Natural killer cell (primary cell): ENCODE measurements around the gene DNAH3. TPM values are rescaled to one million over a fixed set of nuclear protein-coding genes. Genes with fewer than 3 reads are reported as not detected.
"Not testable (repeated sequence)": the region's sequence is repeated elsewhere in the genome, so short reads cannot be mapped to it uniquely, and the experiment has no call there.

Experiments used
- ATAC-seq, 3 donors: fragments of 150-1000 bp in 2 of 3; fragments of 200-7000 bp in 1 of 3; cut with Tn5 transposase; 1 replicate in 1 of 3; 2 replicates in 2 of 3; pipeline ENCODE4 v1.10.0; 2021; ENCODE audit warnings: mild to moderate bottlenecking in 2 of 3, moderate library complexity in 2 of 3
- DNase-seq, 2 donors: peaks; one replicate each; pipeline versions ENCODE4 v3.0.0 to v3.0.0-alpha.2; 2013 to 2021; ENCODE audit warnings: mixed read lengths in 1 of 2
- H3K27ac ChIP-seq: one replicate; pipeline ENCODE4 v1.5.1; 2013; ENCODE audit warnings: mild to moderate bottlenecking, low read length
- H3K27me3 ChIP-seq: one replicate; pipeline ENCODE4 v1.6.1; 2013; ENCODE audit warnings: low read length; ENCODE audit not compliant: control insufficient read depth, insufficient read depth
- H3K36me3 ChIP-seq: one replicate; pipeline ENCODE4 v1.6.1; 2013; ENCODE audit warnings: low read length; ENCODE audit not compliant: control insufficient read depth, insufficient read depth
- H3K4me1 ChIP-seq: one replicate; pipeline ENCODE4 v1.6.1; 2013; ENCODE audit warnings: low read length; ENCODE audit not compliant: control insufficient read depth, insufficient read depth
- H3K4me3 ChIP-seq: one replicate; pipeline ENCODE4 v1.5.1; 2013; ENCODE audit warnings: low read length
- H3K9me3 ChIP-seq: one replicate; pipeline ENCODE4 v1.6.1; 2013; ENCODE audit warnings: low read length; ENCODE audit not compliant: control insufficient read depth, insufficient read depth
- H3K27ac Mint-ChIP-seq, 2 donors: one replicate each; pipeline ENCODE4 v1.8.0; 2022; ENCODE audit warnings: mild to moderate bottlenecking in 2 of 2, mixed read lengths in 2 of 2, moderate library complexity in 1 of 2
- H3K27me3 Mint-ChIP-seq, 2 donors: one replicate each; pipeline ENCODE4 v1.8.0; 2022; ENCODE audit warnings: low read depth in 2 of 2, mixed read lengths in 2 of 2
- H3K36me3 Mint-ChIP-seq: one replicate; pipeline ENCODE4 v1.8.0; 2022; ENCODE audit warnings: mixed read lengths
- H3K4me1 Mint-ChIP-seq, 2 donors: one replicate each; pipeline ENCODE4 v1.8.0; 2022; ENCODE audit warnings: mixed read lengths in 2 of 2
- H3K4me3 Mint-ChIP-seq: one replicate; pipeline ENCODE4 v1.8.0; 2022; ENCODE audit warnings: mild to moderate bottlenecking, moderate library complexity, mixed read lengths
- H3K9me3 Mint-ChIP-seq, 2 donors: one replicate each; pipeline ENCODE4 v1.8.0; 2022; ENCODE audit warnings: mixed read lengths in 2 of 2
- WGBS: methylation state at CpG from one replicate; pipeline ENCODE4 v1.1.7; 2013; ENCODE audit warnings: missing lambda C conversion rate; ENCODE audit not compliant: insufficient coverage; 5-methylcytosine and 5-hydroxymethylcytosine counted together
- intact Hi-C: fragments of 100-400 bp; cut with micrococcal nuclease; formaldehyde crosslinking; loops from one replicate; pipeline ENCODE4 v1.14.2; 2022
- total RNA-seq, 4 donors: library from RNA; stranded (reverse); fragments of 120-200 nt in 1 of 4; gene quantifications; one replicate each; pipeline versions ENCODE4 v1.2.3 to v1.2.4, GENCODE V29; 2013 to 2022
- TF ChIP-seq, protein P1 (sequence below): fragments of 200-600 bp; IDR thresholded peaks from one replicate; pipeline ENCODE4 v1.8.0; 2022; ENCODE audit warnings: antibody characterized with exemption

The DNAH3 gene
- total RNA-seq, 3 donors from 2014 or later (not counting 1 experiment from before 2014, with no cell fraction given) = not detected

GRCh38 chr16:21158208-21159110, 7.8 kb upstream of the DNAH3 start, which contains the start of gene LDAF1:
LDAF1 (plus strand) TSS chr16:21158674; CDS start chr16:21161183, 2,509 bp downstream.
- Mint-ChIP-seq H3K4me1 (peaks cover 11 to 17% of the 10 kb centered on the region in 2 donors), H3K36me3 (no peaks in the 10 kb centered on the region), H3K4me3 (peak within 1 kb of the TSS; percentile 93), H3K27ac (peak within 1 kb of the TSS in 1 of 2 donors; percentile 77), H3K27me3 (no peaks in the 10 kb centered on the region), H3K9me3 (no peaks in the 10 kb centered on the region)
- ATAC-seq (peak; percentile 94 to 98 (median 97)), DNase-seq (peak; percentile 64 to 84)
- peaks cover 20% of the 10 kb centered on the region for H3K4me1 ChIP-seq
- H3K27me3 ChIP-seq = no peaks in the 10 kb centered on the region
- H3K9me3 ChIP-seq = no peaks in the 10 kb centered on the region
- peak within 1 kb of the TSS; percentile 75 for H3K4me3 ChIP-seq
- under 1% methylated on average over 58 of the region's 59 CpGs for WGBS
- TF ChIP-seq, protein P1, sequence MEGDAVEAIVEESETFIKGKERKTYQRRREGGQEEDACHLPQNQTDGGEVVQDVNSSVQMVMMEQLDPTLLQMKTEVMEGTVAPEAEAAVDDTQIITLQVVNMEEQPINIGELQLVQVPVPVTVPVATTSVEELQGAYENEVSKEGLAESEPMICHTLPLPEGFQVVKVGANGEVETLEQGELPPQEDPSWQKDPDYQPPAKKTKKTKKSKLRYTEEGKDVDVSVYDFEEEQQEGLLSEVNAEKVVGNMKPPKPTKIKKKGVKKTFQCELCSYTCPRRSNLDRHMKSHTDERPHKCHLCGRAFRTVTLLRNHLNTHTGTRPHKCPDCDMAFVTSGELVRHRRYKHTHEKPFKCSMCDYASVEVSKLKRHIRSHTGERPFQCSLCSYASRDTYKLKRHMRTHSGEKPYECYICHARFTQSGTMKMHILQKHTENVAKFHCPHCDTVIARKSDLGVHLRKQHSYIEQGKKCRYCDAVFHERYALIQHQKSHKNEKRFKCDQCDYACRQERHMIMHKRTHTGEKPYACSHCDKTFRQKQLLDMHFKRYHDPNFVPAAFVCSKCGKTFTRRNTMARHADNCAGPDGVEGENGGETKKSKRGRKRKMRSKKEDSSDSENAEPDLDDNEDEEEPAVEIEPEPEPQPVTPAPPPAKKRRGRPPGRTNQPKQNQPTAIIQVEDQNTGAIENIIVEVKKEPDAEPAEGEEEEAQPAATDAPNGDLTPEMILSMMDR = no peak
- peak within 1 kb of the TSS; percentile 13 for H3K27ac ChIP-seq
- intact Hi-C loops = no loop called here
- H3K36me3 ChIP-seq = no peaks in the 10 kb centered on the region

DNA sequence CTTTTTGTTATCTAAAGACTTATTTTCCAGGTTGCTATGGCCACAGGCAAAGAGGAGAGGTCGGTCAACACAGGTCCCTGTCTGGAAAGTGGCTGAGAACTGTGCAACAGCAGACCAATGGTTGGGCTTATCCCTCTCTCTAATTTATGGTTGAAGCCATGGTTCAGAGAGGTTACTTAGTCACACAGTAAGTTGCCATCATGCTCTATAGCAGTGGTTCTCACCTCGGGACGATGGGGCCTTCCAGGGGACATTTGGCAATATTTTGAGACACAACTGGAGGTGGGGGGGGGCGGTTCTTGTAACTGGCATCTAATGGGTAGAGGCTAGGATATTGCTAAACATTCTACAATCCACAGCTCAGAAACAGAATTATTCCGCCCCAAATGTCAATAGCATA, 7.0 kb upstream of the DNAH3 start:
- H3K27me3 ChIP-seq = no peaks in the 10 kb centered on the region
- Mint-ChIP-seq H3K27me3 (no peaks in the 10 kb centered on the region), H3K4me1 (peaks cover 11 to 17% of the 10 kb centered on the region in 2 donors), H3K27ac (no peak overlapping the region), H3K36me3 (no peaks in the 10 kb centered on the region), H3K9me3 (no peaks in the 10 kb centered on the region), H3K4me3 (peak overlapping the region; percentile 93)
- 91% methylated on average over 4 of the region's 5 CpGs for WGBS
- intact Hi-C loops = no loop called here
- no peaks in the 10 kb centered on the region for H3K36me3 ChIP-seq
- no peaks in the 10 kb centered on the region for H3K9me3 ChIP-seq
- ATAC-seq = no peak
- H3K4me3 ChIP-seq = no peak overlapping the region
- DNase-seq = no peak
- peaks cover 20% of the 10 kb centered on the region for H3K4me1 ChIP-seq
- H3K27ac ChIP-seq = no peak overlapping the region
- TF ChIP-seq, protein P1 = no peak

DNA sequence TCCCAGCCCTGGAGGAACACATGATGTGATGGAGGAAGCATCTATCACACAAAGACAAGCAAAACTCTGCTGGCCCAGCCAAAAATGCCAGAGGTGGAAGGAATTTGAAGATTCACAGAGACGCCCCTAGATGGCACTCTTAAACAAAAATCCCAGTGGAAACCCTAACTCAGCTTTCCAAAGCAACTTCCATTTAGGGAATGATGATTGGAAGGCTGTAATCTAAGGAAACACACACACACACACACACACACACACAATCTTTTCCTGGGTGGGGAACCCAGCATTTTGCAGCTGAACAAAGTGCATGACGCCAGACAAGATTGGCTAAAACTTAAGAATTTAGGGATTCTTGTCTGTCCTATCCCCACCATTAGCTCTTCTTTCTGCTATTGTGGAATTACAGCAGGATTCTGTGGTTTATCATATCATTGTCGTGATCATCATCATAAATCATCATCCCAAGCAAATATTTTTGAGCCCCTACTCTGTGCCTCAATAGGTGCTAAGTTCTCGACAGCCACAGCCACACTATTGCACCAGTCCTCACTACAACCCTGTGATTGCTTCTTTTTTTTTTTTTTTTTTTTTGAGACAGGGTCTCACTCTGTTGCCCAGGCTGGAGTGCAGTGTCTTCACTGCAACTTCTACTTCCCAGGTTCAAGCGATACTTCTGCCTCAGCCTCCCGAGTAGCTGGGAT, 6.3 kb upstream of the DNAH3 start:
- DNase-seq (peak in 1 of 2 donors; percentile 33), ATAC-seq (no peak)
- WGBS = 88% methylated on average over 5 of the region's 6 CpGs
- Histone ChIP-seq H3K4me1 (peaks cover 20% of the 10 kb centered on the region), H3K36me3 (no peaks in the 10 kb centered on the region), H3K9me3 (no peaks in the 10 kb centered on the region), H3K27me3 (no peaks in the 10 kb centered on the region), H3K27ac (no peak overlapping the region), H3K4me3 (no peak overlapping the region)
- intact Hi-C loops = no loop called here
- TF ChIP-seq, protein P1 = peak; percentile 34
- H3K27ac Mint-ChIP-seq = no peak overlapping the region
- H3K4me1 Mint-ChIP-seq = peaks cover 11 to 17% of the 10 kb centered on the region in 2 donors
- no peaks in the 10 kb centered on the region for H3K9me3 Mint-ChIP-seq
- peak overlapping the region; percentile 33 for H3K4me3 Mint-ChIP-seq
- no peaks in the 10 kb centered on the region for H3K36me3 Mint-ChIP-seq
- no peaks in the 10 kb centered on the region for H3K27me3 Mint-ChIP-seq

- intact Hi-C loops, ATAC-seq: not testable (repeated sequence)
These were observed 5.4 kb upstream of the DNAH3 start for GRCh38 chr16:21156011-21156410.

DNA sequence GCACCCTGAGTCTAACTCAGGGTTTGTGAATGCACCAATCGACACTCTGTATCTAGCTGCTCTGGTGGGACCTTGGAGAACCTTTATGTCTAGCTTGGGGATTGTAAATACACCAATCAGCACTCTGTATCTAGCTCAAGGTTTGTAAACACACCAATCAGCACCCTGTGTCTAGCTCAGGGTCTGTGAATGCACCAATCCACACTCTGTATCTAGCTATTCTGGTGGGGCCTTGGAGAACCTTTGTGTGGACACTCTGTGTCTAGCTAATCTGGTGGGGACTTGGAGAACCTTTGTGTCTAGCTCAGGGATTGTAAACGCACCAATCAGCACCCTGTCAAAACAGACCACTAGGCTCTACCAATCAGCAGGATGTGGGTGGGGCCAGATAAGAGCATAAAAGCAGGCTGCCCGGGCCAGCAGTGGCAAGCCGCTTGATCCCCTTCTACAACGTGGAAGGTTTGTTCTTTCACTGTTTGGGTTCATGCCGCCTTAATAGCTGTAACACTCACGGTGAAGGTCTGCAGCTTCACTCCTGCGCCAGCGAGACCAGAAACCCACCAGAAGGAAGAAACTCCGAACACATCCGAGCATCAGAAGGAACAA, 2.6 kb upstream of the DNAH3 start:
- ATAC-seq, H3K4me1 Mint-ChIP-seq, H3K9me3 ChIP-seq, DNase-seq, H3K27ac Mint-ChIP-seq, H3K4me1 ChIP-seq, H3K36me3 ChIP-seq, H3K4me3 ChIP-seq, H3K36me3 Mint-ChIP-seq, H3K27me3 ChIP-seq, H3K27ac ChIP-seq, intact Hi-C loops, H3K4me3 Mint-ChIP-seq, H3K9me3 Mint-ChIP-seq: not testable (repeated sequence)
- 98% methylated on average over 10 of the region's 11 CpGs for WGBS
- peaks cover 4 to 15% of the 10 kb centered on the region in 2 donors for H3K27me3 Mint-ChIP-seq

More at GRCh38 chr16:21156011-21156410, 5.4 kb upstream of the DNAH3 start:
- H3K4me3 ChIP-seq, H3K4me3 Mint-ChIP-seq, H3K27me3 Mint-ChIP-seq, H3K36me3 ChIP-seq, H3K27ac Mint-ChIP-seq, H3K9me3 ChIP-seq, H3K27me3 ChIP-seq, H3K9me3 Mint-ChIP-seq, H3K27ac ChIP-seq, H3K36me3 Mint-ChIP-seq, DNase-seq: not testable (repeated sequence)
- no CpG with 5 or more reads among the region's 1 CpG for WGBS
- peaks cover 20% of the 10 kb centered on the region for H3K4me1 ChIP-seq
- peaks cover 11 to 17% of the 10 kb centered on the region in 2 donors for H3K4me1 Mint-ChIP-seq
